ENCODE results near the gene ITPR2. TPM values are rescaled to one million over a fixed set of nuclear protein-coding genes. Genes with fewer than 3 reads are reported as not detected.
A peak's percentile ranks its signal among the peaks of the same experiment; 100 is the strongest.

Gene ITPR2
- total RNA-seq, 1 experiment from 2014 or later: 41.6 TPM

- H3K4me3 Mint-ChIP-seq (ENCODE audit: unreplicated experiment): no peak overlapping the region
- H3K36me3 Mint-ChIP-seq (ENCODE audit: insufficient read depth, unreplicated experiment): no peaks in the 10 kb centered on the region
- POLR2A ChIA-PET: no interaction called here
- H3K36me3 ChIP-seq (ENCODE audit: control insufficient read depth, insufficient read depth, low read length): no peaks in the 10 kb centered on the region
- H3K27ac Mint-ChIP-seq (ENCODE audit: unreplicated experiment): no peak overlapping the region
- H3K9me3 Mint-ChIP-seq (ENCODE audit: unreplicated experiment): peaks cover 3% of the 10 kb centered on the region
- H3K4me1 Mint-ChIP-seq (ENCODE audit: low read depth, unreplicated experiment): peaks cover 16% of the 10 kb centered on the region
- TF ChIP-seq CTCF (IDR thresholded peaks at IDR 0.05; ENCODE audit: insufficient read depth in 1 of 2, low read depth in 1 of 2, low read length in 1 of 2, severe bottlenecking in 1 of 2, unreplicated experiment in 1 of 2): peak; percentile 11 to 13
- BruUV-seq (replicated peaks): no TSS peak
- intact Hi-C loops (cut with micrococcal nuclease; ENCODE audit: unreplicated experiment): no loop called here
- no peak for DNase-seq
- H3K4me3 ChIP-seq (ENCODE audit: low read depth, low read length): no peak overlapping the region
- H3K27me3 ChIP-seq (replicated peaks; ENCODE audit: control insufficient read depth, insufficient read depth, low read length): no peaks in the 10 kb centered on the region
- no peaks in the 10 kb centered on the region for H3K27me3 Mint-ChIP-seq (ENCODE audit: insufficient read depth, unreplicated experiment)
- H3K4me1 ChIP-seq: peaks cover 12% of the 10 kb centered on the region
- peaks cover 4% of the 10 kb centered on the region for H3K9me3 ChIP-seq
- CTCF ChIA-PET: interaction anchor here (0.6 kb wide), 1 partner anchor 427 kb away, joined by 3 read pairs; no protein-coding TSS in a partner anchor
Measured at GRCh38 chr12:26767116-26767515, 65.9 kb downstream of the ITPR2 start.

- Mint-ChIP-seq H3K27ac (ENCODE audit: unreplicated experiment) (no peak overlapping the region), H3K9me3 (ENCODE audit: unreplicated experiment) (peaks cover 25% of the 10 kb centered on the region), H3K36me3 (ENCODE audit: insufficient read depth, unreplicated experiment) (no peaks in the 10 kb centered on the region), H3K4me3 (ENCODE audit: unreplicated experiment) (no peak overlapping the region), H3K27me3 (ENCODE audit: insufficient read depth, unreplicated experiment) (no peaks in the 10 kb centered on the region), H3K4me1 (ENCODE audit: low read depth, unreplicated experiment) (peaks cover 7% of the 10 kb centered on the region)
- Histone ChIP-seq H3K27me3 (replicated peaks; ENCODE audit: control insufficient read depth, insufficient read depth, low read length) (no peaks in the 10 kb centered on the region), H3K36me3 (ENCODE audit: control insufficient read depth, insufficient read depth, low read length) (no peaks in the 10 kb centered on the region), H3K9me3 (peaks cover 21% of the 10 kb centered on the region), H3K4me3 (ENCODE audit: low read depth, low read length) (no peak overlapping the region), H3K4me1 (no peaks in the 10 kb centered on the region; the same call in 1 of the 2 replicates)
- POLR2A ChIA-PET: no interaction called here
- CTCF ChIA-PET: no interaction called here
- BruUV-seq (replicated peaks): no TSS peak
- no peak for DNase-seq
- intact Hi-C loops (cut with micrococcal nuclease; ENCODE audit: unreplicated experiment): no loop called here
- no peak for TF ChIP-seq CTCF (IDR thresholded peaks at IDR 0.05; ENCODE audit: insufficient read depth in 1 of 2, low read depth in 1 of 2, low read length in 1 of 2, severe bottlenecking in 1 of 2, unreplicated experiment in 1 of 2)
Measured at GRCh38 chr12:26762186-26762585, 70.8 kb downstream of the ITPR2 start.

GRCh38 chr12:26761775-26762174, 71.2 kb downstream of the ITPR2 start:
- CTCF ChIA-PET: no interaction called here
- POLR2A ChIA-PET: no interaction called here
- no peak for DNase-seq
- Mint-ChIP-seq H3K9me3 (ENCODE audit: unreplicated experiment) (peaks cover 25% of the 10 kb centered on the region), H3K4me3 (ENCODE audit: unreplicated experiment) (no peak overlapping the region), H3K36me3 (ENCODE audit: insufficient read depth, unreplicated experiment) (no peaks in the 10 kb centered on the region), H3K27ac (ENCODE audit: unreplicated experiment) (no peak overlapping the region), H3K4me1 (ENCODE audit: low read depth, unreplicated experiment) (peaks cover 7% of the 10 kb centered on the region), H3K27me3 (ENCODE audit: insufficient read depth, unreplicated experiment) (no peaks in the 10 kb centered on the region)
- H3K9me3 ChIP-seq: peaks cover 21% of the 10 kb centered on the region
- no TSS peak for BruUV-seq (replicated peaks)
- H3K4me3 ChIP-seq (ENCODE audit: low read depth, low read length): no peak overlapping the region
- no peaks in the 10 kb centered on the region for H3K36me3 ChIP-seq (ENCODE audit: control insufficient read depth, insufficient read depth, low read length)
- H3K4me1 ChIP-seq: no peaks in the 10 kb centered on the region; the same call in 1 of the 2 replicates
- intact Hi-C loops (cut with micrococcal nuclease; ENCODE audit: unreplicated experiment): no loop called here
- TF ChIP-seq CTCF (IDR thresholded peaks at IDR 0.05; ENCODE audit: insufficient read depth in 1 of 2, low read depth in 1 of 2, low read length in 1 of 2, severe bottlenecking in 1 of 2, unreplicated experiment in 1 of 2): no peak
- no peaks in the 10 kb centered on the region for H3K27me3 ChIP-seq (replicated peaks; ENCODE audit: control insufficient read depth, insufficient read depth, low read length)

All from Caco-2 (cell line).